Middle frontal gyrus (tissue), 1 donor: ENCODE data around the gene PRKAG2.
"Not testable (repeated sequence)": the region's sequence is repeated elsewhere in the genome, so short reads cannot be mapped to it uniquely, and the experiment has no call there.

ENCODE experiments used
- DNase-seq: peaks from one replicate; pipeline ENCODE4 v3.0.0-alpha.2; 2015; ENCODE audit warnings: low spot score; ENCODE audit errors: extremely low spot score

Gene PRKAG2

GRCh38 chr7:151802469-151802846, 74.5 kb downstream of the PRKAG2 start:
- no peak for DNase-seq

- DNase-seq = no peak
Observed at GRCh38 chr7:151801782-151802468, 75.0 kb downstream of the PRKAG2 start.

- no peak for DNase-seq
Observed at GRCh38 chr7:151801291-151801690, 75.6 kb downstream of the PRKAG2 start.

- no peak for DNase-seq
Observed at GRCh38 chr7:151800861-151801260, 76.1 kb downstream of the PRKAG2 start.

- no peak for DNase-seq
Observed at GRCh38 chr7:151800391-151800790, 76.5 kb downstream of the PRKAG2 start.

- DNase-seq = no peak
Observed at GRCh38 chr7:151799506-151799905, 77.4 kb downstream of the PRKAG2 start.

GRCh38 chr7:151798851-151799448, 78.0 kb downstream of the PRKAG2 start:
- DNase-seq = no peak

- DNase-seq = not testable (repeated sequence)
Observed at GRCh38 chr7:151797667-151798307, 79.1 kb downstream of the PRKAG2 start.

- no peak for DNase-seq
Observed at GRCh38 chr7:151796871-151797537, 79.9 kb downstream of the PRKAG2 start.

- DNase-seq = no peak
Observed at GRCh38 chr7:151796091-151796870, 80.6 kb downstream of the PRKAG2 start.

- DNase-seq = no peak
Observed at GRCh38 chr7:151795168-151795811, 81.6 kb downstream of the PRKAG2 start.

- no peak for DNase-seq
Observed at GRCh38 chr7:151794508-151795167, 82.3 kb downstream of the PRKAG2 start.

GRCh38 chr7:151793991-151794507, 82.9 kb downstream of the PRKAG2 start:
- DNase-seq = no peak

GRCh38 chr7:151793531-151793951, 83.4 kb downstream of the PRKAG2 start:
- DNase-seq = no peak

- no peak for DNase-seq
Observed at GRCh38 chr7:151792636-151793035, 84.3 kb downstream of the PRKAG2 start.

- no peak for DNase-seq
Observed at GRCh38 chr7:151792086-151792485, 84.8 kb downstream of the PRKAG2 start.

GRCh38 chr7:151790830-151791620, 85.9 kb downstream of the PRKAG2 start:
- DNase-seq = no peak

GRCh38 chr7:151790095-151790829, 86.7 kb downstream of the PRKAG2 start:
- DNase-seq = no peak
